ENCODE measurements around the gene COL2A1. TPM values are rescaled to one million over a fixed set of nuclear protein-coding genes. Genes with fewer than 3 reads are reported as not detected.

COL2A1 gene
- total and polyA plus RNA-seq, 2 donors (not counting 3 experiments of a cell fraction or from before 2014, with no cell fraction given), result not detected

DNA sequence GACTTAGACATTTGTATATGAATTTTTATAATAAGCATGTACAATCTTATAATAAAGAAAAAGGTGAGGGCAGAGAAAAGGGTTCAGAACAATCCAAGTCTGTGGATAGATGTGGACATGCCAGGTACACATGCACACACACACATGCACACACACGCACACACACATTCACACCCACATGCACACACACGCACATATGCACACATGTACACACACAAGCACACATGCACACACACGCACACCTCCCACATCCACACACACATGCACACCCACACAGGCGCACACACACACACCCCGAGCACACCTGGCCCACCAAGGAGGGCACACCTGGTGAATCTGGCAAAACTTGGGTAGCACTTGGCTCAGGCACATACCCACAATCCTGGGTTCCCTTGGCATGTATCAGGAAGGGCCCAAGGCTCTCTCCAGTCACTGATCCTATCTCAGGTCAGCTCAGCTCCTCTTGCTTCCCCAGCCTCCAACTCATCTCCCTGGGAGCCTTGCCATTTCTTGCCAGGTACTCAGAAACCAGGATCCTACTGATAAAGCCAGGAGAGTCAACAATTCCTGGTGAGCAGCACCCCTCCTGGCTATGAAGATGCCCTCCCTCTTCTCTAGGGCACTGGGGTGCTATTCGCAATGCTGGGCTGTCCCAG lies 59.5 kb downstream of the COL2A1 start:
- no peak overlapping the region for H3K9ac ChIP-seq (replicated peaks; ENCODE audit: extremely low read depth, insufficient read depth, low read length)
- no peaks in the 10 kb centered on the region for H3K36me3 ChIP-seq (ENCODE audit: control insufficient read depth in 2 of 2, extremely low read depth in 1 of 2, insufficient read depth in 2 of 2, low read length in 2 of 2)
- ChIA-PET POLR2A (no interaction called here), CTCF (no interaction called here)
- peaks cover 10 to 13% of the 10 kb centered on the region in 2 experiments for H3K27me3 ChIP-seq (ENCODE audit: control insufficient read depth in 2 of 2, insufficient read depth in 2 of 2, low read length in 2 of 2)
- no peak overlapping the region for H2AFZ ChIP-seq (ENCODE audit: low read depth, low read length)
- no peaks in the 10 kb centered on the region for H3K9me3 ChIP-seq (replicated peaks; ENCODE audit: control insufficient read depth, insufficient read depth, low read length)
- H3K4me3 ChIP-seq (replicated peaks in 1 of 3; ENCODE audit: insufficient read depth in 1 of 3, low read depth in 1 of 3, low read length in 3 of 3), result no peak overlapping the region
- FAIRE-seq (no peak), DNase-seq (ENCODE audit: low read depth, low spot score) (no peak)
- H3K27ac ChIP-seq (ENCODE audit: insufficient read depth, low read depth, low read length), result no peak overlapping the region
- no peaks in the 10 kb centered on the region for H3K9me1 ChIP-seq (replicated peaks; ENCODE audit: control insufficient read depth, extremely low read depth, insufficient read depth, low read length)
- dilution Hi-C loops (cut with MboI; ENCODE audit: extremely low pct_ligation_motif_present, low sequenced_read_pairs) (no loop called here), intact Hi-C loops (cut with micrococcal nuclease) (loop anchor here (5.0 kb wide), 1 partner anchor 38 kb away; no protein-coding TSS in a partner anchor)
- no TSS peak for BruUV-seq (replicated peaks)
- no peak overlapping the region for H3K4me2 ChIP-seq (ENCODE audit: insufficient read depth, low read length)
- TF ChIP-seq, protein P1, sequence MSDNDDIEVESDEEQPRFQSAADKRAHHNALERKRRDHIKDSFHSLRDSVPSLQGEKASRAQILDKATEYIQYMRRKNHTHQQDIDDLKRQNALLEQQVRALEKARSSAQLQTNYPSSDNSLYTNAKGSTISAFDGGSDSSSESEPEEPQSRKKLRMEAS (IDR thresholded peaks at IDR 0.05; ENCODE audit: insufficient read depth, insufficient read length), result no peak
- no peak for TF ChIP-seq POLR2AphosphoS5 (IDR thresholded peaks at IDR 0.05; ENCODE audit: insufficient read depth, low read depth, low read length)
- TF ChIP-seq FOS (IDR thresholded peaks at IDR 0.05; ENCODE audit: borderline replicate concordance, insufficient read depth, low read length), result no peak
- TF ChIP-seq POLR2A (IDR thresholded peaks at IDR 0.05; ENCODE audit: low read depth, low read length), result no peak
- no peak for TF ChIP-seq EZH2 (IDR thresholded peaks at IDR 0.05; ENCODE audit: borderline replicate concordance, low read depth, low read length, severe bottlenecking)
- no peak for TF ChIP-seq GATA2 (IDR thresholded peaks at IDR 0.05; ENCODE audit: insufficient read depth, insufficient read length, low read depth, low read length)
- TF ChIP-seq, protein P2, sequence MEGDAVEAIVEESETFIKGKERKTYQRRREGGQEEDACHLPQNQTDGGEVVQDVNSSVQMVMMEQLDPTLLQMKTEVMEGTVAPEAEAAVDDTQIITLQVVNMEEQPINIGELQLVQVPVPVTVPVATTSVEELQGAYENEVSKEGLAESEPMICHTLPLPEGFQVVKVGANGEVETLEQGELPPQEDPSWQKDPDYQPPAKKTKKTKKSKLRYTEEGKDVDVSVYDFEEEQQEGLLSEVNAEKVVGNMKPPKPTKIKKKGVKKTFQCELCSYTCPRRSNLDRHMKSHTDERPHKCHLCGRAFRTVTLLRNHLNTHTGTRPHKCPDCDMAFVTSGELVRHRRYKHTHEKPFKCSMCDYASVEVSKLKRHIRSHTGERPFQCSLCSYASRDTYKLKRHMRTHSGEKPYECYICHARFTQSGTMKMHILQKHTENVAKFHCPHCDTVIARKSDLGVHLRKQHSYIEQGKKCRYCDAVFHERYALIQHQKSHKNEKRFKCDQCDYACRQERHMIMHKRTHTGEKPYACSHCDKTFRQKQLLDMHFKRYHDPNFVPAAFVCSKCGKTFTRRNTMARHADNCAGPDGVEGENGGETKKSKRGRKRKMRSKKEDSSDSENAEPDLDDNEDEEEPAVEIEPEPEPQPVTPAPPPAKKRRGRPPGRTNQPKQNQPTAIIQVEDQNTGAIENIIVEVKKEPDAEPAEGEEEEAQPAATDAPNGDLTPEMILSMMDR (IDR thresholded peaks at IDR 0.05; ENCODE audit: extremely low read depth in 1 of 2, insufficient read depth in 1 of 2, low read depth in 1 of 2, low read length in 2 of 2), result no peak
- TF ChIP-seq JUN (IDR thresholded peaks at IDR 0.05; ENCODE audit: borderline replicate concordance, insufficient read depth, insufficient read length, low read depth), result no peak
- TF ChIP-seq MYC (IDR thresholded peaks at IDR 0.05; ENCODE audit: low read depth, low read length), result no peak
- no peaks in the 10 kb centered on the region for H4K20me1 ChIP-seq (replicated peaks; ENCODE audit: control insufficient read depth, extremely low read depth, insufficient read depth, low read length)
- H3K79me2 ChIP-seq (ENCODE audit: control insufficient read depth, insufficient read depth, low read length), result no peaks in the 10 kb centered on the region
- H3K4me1 ChIP-seq (ENCODE audit: control insufficient read depth, extremely low read depth, insufficient read depth, low read length), result no peaks in the 10 kb centered on the region

Measured in endothelial cell of umbilical vein (primary cell).